ENCODE data around the gene ECT2.
"Not testable (repeated sequence)": the region's sequence is repeated elsewhere in the genome, so short reads cannot be mapped to it uniquely, and the experiment has no call there.

The ECT2 gene

DNA sequence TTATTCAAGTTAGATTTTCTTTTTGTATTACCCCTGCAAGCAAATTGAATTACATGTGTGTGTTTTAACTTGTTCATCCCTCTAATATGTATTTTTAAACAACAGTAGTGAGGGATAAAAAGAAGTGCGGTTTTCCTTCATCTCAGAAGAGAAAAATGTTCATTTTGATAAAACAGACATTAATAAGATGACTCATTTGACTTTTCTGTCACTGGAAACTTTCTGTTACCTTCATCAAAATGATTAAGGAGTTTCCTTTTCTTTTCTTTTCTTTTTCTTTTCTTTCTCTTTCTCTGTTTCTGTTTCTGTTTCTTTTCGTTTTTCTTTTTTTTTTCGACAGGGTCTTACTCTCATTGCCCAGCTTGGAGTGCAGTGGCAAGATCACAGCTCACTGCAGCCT lies 53.0 kb downstream of the ECT2 start:
- no peak for DNase-seq (ENCODE audit: extremely low read depth in 1 of 2, low read depth in 1 of 2)

DNA sequence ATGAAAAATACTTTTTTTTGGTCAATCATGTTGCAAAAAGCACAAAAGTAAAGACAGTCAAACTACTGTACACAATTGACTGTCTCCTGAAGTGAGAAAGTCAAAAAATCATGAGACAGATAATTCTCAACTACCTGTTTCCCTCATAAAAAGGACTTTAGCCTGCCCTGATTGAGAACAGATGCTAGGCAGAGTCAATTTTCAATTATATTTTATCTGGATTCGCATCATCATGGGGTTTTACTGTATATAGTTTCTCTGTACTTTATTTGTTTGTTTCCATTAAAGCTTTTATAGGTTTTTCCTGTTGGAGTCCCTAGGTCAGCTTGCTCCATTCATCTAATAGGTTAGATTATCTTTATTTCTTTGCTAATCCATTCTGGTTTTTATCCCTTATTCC lies 53.8 kb downstream of the ECT2 start:
- DNase-seq (ENCODE audit: extremely low read depth in 1 of 2, low read depth in 1 of 2) = no peak

DNA sequence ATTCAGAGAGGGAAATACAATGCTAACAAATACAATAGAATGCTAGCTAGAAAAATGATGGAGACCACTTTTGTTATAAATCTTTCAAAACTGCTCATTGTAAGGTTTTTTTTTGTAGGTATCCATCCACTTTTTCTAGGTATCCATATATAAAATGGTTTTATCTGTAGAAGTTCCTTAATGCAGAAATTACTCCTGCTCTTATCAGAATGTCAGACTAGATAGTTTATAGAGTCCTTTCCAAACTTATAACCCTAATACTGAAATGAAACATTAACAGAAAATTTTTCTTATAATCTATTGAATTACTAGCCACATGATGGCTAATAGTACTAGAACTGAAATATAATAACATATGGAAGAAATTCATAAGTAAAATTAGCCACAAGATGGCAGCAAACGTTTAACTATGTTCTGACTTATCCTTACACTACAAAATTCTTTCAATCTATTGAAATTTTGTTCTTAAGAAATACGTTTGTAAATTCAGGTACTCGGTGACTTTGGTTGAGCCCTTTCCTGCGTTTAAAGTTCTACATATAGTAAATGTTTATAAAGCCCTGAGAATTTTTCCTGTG lies 58.5 kb downstream of the ECT2 start:
- no peak for DNase-seq (ENCODE audit: extremely low read depth in 1 of 2, low read depth in 1 of 2)

GRCh38 chr3:172811099-172811498 lies 60.6 kb downstream of the ECT2 start:
- DNase-seq (ENCODE audit: extremely low read depth in 1 of 2, low read depth in 1 of 2) = no peak

DNA sequence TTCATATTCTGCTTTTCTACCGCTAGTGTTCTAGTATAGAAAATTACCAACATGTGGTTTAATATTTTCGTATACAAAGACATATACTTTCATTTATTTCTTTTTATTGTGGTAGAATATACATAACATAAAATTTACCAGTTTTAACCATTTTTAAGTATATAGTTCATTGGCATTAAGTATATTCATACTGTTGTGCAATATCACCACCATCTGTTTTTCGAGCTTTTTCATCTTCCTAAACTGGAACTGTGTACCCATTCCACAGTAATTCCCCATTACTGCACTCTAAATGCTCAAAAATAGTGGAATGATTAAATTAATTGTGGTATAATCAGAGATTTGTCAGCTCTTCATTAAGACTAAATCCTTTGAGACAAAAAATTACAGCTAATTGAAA lies 62.9 kb downstream of the ECT2 start:
- DNase-seq (ENCODE audit: extremely low read depth in 1 of 2, low read depth in 1 of 2) = no peak

- DNase-seq (ENCODE audit: extremely low read depth in 1 of 2, low read depth in 1 of 2) = no peak
Measured at GRCh38 chr3:172814738-172815137, 64.2 kb downstream of the ECT2 start.

DNA sequence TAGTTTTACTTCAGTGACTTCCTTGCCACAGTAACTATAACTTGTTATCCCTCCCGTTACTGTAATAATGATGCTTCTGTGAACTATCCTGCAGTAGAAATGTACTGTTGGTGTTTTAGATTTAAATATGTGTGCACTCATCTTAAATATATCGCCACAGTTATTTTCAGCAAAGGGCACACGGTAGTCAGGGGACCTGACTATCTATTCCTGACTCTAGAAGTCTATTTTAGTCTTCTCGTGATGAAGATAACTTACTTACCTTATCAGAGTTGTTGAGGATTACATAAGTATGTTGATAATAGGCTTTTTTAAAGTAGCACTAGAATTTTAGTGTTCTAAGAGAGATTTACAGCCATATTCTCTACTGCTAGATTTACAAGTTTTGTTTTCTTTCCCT lies 65.3 kb downstream of the ECT2 start:
- no peak for DNase-seq (ENCODE audit: extremely low read depth in 1 of 2, low read depth in 1 of 2)

- DNase-seq (ENCODE audit: extremely low read depth in 1 of 2, low read depth in 1 of 2) = no peak
Measured at GRCh38 chr3:172816281-172816680, 65.8 kb downstream of the ECT2 start.

DNA sequence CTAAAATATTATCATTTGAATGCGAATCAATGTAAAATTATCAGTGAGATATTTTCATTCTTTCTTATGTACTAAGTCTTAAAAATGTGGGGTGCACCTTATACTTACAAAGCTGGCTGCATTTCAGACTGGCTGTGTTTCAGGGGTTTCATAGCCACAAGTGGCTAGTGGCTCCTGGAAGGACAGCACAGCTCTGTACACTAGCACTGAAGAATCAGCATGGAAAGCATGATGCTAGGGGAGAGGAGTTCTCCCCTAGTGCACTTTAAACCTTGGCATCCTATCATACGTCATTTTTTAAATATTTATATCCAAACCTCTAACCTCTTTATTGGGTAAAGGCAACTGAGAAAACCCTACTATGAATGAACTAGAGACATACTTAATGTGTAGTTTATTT lies 66.4 kb downstream of the ECT2 start:
- DNase-seq (ENCODE audit: extremely low read depth in 1 of 2, low read depth in 1 of 2) = no peak

DNA sequence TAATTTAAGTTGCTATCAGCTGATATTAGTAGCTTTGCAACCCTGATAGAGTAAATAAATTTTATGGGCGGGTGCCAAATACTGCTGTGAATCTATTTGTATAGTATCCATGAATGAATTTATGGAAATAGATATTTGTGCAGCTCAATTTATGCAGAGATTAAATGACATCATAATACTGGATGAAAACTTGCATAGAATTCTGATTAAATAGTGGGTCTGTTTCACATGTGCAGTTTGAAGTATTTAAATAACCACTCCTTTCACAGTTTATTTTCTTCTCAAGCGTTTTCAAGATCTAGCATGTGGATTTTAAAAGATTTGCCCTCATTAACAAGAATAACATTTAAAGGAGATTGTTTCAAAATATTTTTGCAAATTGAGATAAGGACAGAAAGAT lies 70.0 kb downstream of the ECT2 start:
- DNase-seq (ENCODE audit: extremely low read depth in 1 of 2, low read depth in 1 of 2) = no peak

DNA sequence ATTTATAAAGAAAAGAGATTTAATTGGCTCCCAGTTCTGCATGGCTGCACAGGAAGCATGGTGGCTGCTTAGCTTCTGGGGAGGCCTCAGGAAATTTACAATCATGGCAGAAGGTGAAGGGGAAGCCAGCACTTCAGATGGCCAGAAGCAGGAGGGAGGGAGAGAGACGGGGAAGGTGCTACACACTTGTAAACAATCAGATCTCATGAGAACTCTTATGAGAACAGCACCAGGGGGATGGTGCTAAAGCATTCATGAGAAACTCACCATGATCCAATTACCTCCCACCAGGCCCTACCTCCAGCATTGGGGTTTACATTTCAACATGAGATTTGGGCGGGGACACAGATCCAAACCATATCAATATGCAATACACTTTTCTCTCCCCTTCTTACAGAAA lies 73.7 kb downstream of the ECT2 start:
- DNase-seq (ENCODE audit: extremely low read depth in 1 of 2, low read depth in 1 of 2) = no peak

GRCh38 chr3:172827231-172827630 lies 76.7 kb downstream of the ECT2 start:
- DNase-seq (ENCODE audit: extremely low read depth in 1 of 2, low read depth in 1 of 2) = not testable (repeated sequence)

DNA sequence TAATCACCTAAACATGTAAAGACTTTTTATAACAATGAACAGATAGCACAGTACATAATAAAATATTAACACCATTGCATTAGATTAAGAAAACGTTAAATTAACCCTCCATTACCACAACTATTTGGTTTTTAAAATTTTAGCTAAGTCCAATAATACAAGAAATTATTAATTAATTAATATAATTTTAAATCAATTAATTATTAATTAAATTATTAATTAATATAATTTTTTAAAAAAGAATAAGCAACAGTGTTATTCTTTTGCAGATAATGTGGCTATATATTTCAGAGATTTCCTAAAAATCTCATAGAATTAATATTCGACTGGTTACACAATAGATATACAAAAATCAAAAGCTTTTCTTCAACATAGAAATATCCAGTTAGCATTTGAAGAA lies 82.5 kb downstream of the ECT2 start:
- no peak for DNase-seq (ENCODE audit: extremely low read depth in 1 of 2, low read depth in 1 of 2)

GRCh38 chr3:172836390-172836997 lies 86.0 kb downstream of the ECT2 start:
- DNase-seq (ENCODE audit: extremely low read depth in 1 of 2, low read depth in 1 of 2) = no peak

DNA sequence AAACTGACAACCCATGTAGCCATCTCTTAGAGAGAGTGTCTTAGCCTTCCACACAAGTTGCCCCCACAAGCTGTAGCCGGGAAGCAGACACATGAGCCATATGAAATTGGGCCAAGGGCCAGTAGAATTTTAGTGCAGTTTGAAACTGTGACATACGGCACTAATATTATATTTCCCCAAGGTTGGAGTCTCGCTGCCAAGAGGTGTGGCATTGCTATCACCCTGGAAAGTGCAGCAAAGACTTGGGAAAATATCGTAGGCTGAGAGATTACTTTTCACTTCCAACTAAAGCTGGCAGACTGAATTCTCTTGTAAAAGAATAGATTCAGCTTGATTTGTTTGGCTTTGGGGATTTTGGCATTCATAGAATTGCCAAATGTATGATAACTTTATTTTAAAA lies 89.2 kb downstream of the ECT2 start:
- no peak for DNase-seq (ENCODE audit: extremely low read depth in 1 of 2, low read depth in 1 of 2)

- DNase-seq (ENCODE audit: extremely low read depth in 1 of 2, low read depth in 1 of 2) = no peak
Measured at GRCh38 chr3:172840463-172840862, 89.9 kb downstream of the ECT2 start.

DNA sequence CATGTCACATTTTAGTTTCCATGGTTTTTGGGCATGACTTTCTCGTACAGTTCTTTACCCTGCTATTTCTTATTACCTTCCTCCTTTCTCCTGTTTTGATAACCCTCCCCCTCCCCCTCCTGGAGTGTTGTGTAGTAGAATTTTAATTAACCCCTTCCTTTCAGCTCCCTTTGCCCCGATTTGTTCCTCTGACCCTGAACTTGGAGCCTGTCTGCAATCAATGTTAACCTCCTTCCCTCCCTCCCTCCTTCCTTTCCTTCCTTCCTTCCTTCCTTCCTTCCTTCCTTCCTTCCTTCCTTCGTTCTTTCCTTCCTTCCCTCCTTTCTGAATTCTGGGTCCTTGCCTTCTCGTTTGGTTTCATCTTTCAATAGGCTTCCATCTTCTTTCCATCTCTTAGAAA lies 90.4 kb downstream of the ECT2 start:
- DNase-seq (ENCODE audit: extremely low read depth in 1 of 2, low read depth in 1 of 2) = no peak

- DNase-seq (ENCODE audit: extremely low read depth in 1 of 2, low read depth in 1 of 2) = no peak
Measured at GRCh38 chr3:172844428-172844827, 93.9 kb downstream of the ECT2 start.

- DNase-seq (ENCODE audit: extremely low read depth in 1 of 2, low read depth in 1 of 2) = no peak
Measured at GRCh38 chr3:172846103-172846561, 95.6 kb downstream of the ECT2 start.

DNA sequence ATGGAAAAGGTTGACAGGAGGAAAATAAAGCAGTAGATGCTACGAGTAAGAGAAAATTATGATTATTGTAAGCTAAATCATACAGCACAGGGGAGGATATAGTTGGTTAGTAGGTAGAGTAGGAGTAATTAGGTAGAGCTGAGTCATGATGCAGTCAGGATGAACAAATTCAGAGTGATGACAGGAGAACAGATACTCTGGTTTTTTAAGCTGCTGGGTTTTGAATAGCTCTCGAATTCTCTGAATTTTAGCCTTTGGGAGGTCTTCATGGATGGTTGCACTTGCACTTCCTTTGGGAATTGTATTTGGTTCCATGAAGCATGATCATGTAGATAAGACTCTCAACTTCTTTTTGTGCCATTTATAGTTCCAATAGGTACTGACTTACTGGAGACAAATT lies 96.2 kb downstream of the ECT2 start:
- DNase-seq (ENCODE audit: extremely low read depth in 1 of 2, low read depth in 1 of 2) = no peak

DNA sequence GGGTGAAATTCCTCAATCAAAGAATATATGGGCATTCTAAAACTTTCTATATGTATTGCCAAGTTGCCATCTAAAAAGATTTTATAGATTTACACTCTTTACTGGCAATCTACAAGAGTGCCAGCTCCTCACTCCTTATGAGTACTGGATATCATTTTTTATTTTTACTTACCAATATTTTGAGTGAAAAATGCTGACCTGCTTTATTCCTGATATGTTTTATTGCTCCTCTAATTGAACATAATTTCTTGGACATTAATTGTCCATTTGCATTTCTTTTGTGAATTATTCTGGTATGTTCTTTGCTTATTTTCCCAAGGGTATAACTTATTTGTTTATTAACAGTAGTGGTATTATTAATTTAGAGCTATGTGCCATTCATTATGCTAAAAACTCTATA lies 96.8 kb downstream of the ECT2 start:
- no peak for DNase-seq (ENCODE audit: extremely low read depth in 1 of 2, low read depth in 1 of 2)

- DNase-seq (ENCODE audit: extremely low read depth in 1 of 2, low read depth in 1 of 2) = no peak
Measured at GRCh38 chr3:172848910-172849309, 98.4 kb downstream of the ECT2 start.

DNA sequence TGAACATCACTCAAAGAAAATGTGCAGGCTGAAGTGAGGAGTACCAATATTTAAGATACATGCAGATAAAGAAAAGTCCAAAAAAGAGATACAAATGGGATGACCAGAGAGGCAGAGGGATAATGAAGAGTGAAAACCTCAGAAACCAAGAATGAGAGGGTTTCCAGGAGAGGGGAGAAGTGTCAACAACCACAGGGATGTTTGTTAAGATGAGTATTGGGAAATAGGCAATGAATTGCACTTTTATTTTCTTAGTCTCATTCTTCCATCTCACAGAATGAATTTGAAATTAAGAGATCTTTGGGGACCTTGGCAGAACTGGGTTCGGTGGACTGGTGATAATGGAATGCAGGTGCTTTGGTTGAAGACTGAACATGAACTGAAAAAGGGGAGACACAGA lies 102.5 kb downstream of the ECT2 start:
- DNase-seq (ENCODE audit: extremely low read depth in 1 of 2, low read depth in 1 of 2) = no peak
